GM21723 (cell line): ENCODE data around the gene POLDIP3.
"Not testable (repeated sequence)": the region's sequence is repeated elsewhere in the genome, so short reads cannot be mapped to it uniquely, and the experiment has no call there.

Experiments used
- ATAC-seq: cut with Tn5 transposase; IDR thresholded peaks from one replicate; pipeline ENCODE4 v1.9.1; 2021; ENCODE audit warnings: mild to moderate bottlenecking, moderate library complexity; ENCODE audit not compliant: unreplicated experiment

Gene POLDIP3

DNA sequence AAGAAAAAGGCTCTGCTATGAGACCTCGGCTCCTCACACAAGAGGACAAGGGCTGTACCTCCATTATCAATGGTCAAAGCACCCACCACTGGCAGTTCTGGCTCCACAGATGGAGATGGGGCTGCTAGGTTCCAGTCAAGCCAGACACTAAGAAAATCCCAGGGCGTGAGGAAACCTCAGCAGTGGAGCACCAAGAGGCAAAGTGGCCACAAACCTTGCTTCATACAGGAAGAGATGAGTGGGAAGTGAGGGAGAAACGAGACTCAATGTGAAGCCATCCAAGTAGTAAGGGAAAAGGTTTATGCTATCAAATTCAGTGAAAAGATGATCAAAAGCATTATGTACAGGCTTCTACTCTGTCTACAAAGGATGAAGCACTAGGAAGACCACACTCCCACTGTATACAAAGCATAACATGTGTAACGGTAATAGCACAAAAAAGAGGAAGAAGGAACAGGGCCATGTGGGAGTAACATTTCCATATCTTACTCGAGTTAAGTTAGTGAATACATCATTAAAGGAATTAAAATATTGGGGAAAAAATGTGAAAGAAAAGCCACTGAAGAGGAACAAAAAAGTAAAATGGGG lies 27.0 kb downstream of the POLDIP3 start:
- ATAC-seq = no peak

- ATAC-seq = no peak
Observed at GRCh38 chr22:42586381-42586780, 28.3 kb downstream of the POLDIP3 start.

DNA sequence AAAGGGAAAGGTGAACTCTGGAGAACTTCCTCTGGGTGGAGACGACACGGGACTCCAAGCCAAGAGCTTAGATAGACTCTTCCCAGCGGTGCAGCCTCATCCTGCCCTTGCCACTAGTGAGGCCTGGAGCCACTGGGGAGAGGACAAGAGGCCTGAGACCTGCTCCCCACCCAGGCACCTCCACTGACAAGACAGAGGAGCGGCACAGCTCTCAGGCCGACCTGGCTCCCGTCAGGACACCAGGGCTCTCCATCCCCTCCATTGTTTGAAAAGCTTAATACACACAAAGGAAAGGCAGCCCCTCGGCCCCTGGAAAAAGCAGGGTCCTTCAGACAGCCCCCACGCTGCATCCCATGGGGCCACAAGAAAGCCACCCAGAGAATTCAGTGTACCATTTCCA lies 29.6 kb downstream of the POLDIP3 start:
- no peak for ATAC-seq

- ATAC-seq = no peak
Observed at GRCh38 chr22:42584364-42584940, 30.2 kb downstream of the POLDIP3 start.

GRCh38 chr22:42582987-42583386 lies 31.7 kb downstream of the POLDIP3 start:
- ATAC-seq = no peak

- ATAC-seq = peak; percentile 65
Observed at GRCh38 chr22:42581762-42582716, 32.6 kb downstream of the POLDIP3 start.

DNA sequence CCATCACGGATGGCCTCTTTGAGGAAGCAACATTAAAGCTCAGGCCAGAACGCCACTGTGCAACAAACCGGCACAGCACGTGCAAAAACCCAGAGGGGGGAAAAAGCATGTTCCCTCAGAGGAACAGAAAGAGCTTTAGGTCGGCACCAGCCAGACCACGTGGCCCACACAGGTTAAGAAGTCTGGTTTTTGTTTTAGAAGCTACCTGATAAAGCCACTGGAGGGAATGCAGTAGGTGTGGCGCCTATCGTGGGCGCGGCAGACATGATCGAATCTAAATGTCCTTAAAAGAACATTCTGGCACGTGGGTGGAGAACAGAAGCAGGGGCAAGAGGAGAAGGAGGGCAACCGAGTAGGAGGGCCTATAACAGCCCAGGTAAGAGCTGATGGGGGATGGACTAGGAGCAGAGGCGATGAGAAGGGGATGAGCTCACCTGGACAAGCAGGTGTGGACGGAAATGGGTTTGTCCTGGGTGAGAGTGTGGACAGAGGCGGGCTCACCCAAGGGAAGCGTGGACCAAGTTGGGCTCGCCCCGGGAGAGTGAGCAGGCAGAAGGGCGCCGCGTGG lies 33.4 kb downstream of the POLDIP3 start:
- ATAC-seq = not testable (repeated sequence)

DNA sequence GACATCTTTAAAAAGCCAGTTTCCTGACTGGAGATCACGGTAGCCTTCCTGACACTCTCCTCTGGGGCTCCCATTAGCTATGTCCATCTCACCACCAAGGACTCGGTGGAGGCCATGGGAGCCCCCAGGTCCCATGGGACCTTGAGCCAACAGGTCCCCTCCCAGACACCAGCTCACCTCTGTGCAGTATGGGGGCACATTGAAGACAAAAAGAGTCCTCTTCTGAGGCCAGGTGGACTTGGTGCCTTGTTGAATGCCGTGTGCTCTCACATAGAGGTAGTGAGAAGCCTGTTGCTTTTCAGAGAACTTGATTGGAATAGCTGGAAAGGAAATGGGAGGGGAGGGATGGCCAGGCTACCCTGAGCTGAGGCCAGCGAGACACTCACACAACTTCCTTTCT lies 34.6 kb downstream of the POLDIP3 start:
- not testable (repeated sequence) for ATAC-seq

- no peak for ATAC-seq
Observed at GRCh38 chr22:42577623-42578240, 37.0 kb downstream of the POLDIP3 start.

DNA sequence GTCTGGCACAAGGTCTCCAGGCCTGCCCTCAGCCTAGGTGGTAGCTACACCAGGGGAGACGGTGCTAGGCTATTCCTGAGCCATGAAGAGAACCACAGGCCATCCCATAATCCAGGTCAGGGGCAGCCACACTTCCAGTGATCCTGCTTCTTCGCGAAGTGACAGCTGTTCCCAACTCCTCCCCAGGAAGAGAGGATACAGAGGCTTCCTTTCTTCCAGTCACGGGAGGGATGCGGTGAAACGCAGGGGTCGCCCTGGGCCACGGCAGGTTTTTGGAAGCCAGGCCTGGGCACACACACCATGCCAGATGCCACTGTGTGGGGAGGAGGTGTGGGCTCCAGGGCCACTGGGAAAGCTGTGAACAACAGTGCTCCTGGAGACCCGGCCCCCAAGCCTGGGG lies 37.5 kb downstream of the POLDIP3 start:
- not testable (repeated sequence) for ATAC-seq

- not testable (repeated sequence) for ATAC-seq
Observed at GRCh38 chr22:42575996-42576574, 38.6 kb downstream of the POLDIP3 start.

DNA sequence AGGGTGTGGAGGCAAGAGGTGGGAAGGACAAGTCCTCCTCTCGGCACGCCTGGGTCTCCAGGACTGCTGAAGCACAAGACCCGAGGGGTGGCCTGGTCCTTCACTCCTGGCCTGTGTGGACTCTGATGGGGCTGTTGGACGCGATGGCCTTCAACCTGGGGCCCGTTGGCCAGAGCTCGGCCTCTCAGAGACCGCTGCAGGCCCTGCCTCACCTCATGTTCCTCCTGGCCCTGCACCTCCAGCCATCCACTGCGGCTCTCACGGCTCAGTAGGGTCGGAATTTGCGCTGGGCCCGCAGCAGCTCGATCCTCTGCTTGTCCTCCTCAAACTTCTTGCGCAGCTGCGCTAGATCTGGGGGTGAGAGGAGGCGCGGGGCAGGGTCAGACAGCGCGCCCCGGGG lies 40.2 kb downstream of the POLDIP3 start:
- not testable (repeated sequence) for ATAC-seq

DNA sequence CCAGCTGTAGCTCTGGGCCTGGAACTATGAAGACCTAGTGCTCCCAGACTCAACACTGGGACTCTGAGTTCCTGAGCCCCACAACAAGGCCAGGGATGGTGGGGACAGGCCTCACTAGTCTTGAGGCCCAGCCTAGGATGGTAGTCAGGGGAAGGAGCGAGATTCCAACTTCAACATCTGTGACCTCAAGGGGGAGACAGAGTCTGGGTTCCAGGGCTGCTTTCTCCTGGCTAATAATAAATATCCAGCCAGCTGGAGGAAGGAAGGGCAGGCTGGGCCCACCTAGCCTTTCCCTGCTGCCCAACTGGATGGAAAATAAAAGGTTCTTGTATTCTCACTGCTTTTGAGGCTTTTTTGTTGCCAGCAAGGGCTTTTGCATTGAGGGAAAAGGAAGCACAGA lies 40.6 kb downstream of the POLDIP3 start:
- ATAC-seq = not testable (repeated sequence)

GRCh38 chr22:42571068-42571467 lies 43.6 kb downstream of the POLDIP3 start:
- not testable (repeated sequence) for ATAC-seq

- ATAC-seq = not testable (repeated sequence)
Observed at GRCh38 chr22:42570580-42570979, 44.1 kb downstream of the POLDIP3 start.

- ATAC-seq = not testable (repeated sequence)
Observed at GRCh38 chr22:42567950-42568349, 46.7 kb downstream of the POLDIP3 start.

DNA sequence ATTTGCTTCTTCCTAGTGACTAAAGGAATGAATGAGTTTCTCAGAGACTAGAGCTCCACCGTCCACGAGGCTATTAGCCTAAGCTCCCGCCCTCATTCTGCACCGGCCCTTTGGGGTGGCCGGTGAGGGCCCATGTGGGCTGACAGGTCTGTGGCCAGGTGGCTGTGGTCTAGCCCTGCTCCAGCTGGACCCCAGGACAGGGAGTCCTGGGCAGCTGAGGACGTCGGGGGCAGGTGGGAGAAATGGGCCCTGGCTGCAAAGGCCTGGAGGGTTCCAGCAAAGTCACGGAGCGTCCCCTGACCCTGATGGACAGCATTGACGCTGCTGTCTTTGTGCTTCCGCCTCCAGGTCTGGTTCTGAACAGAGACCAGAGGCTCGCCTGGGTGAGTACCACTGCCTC lies 48.7 kb downstream of the POLDIP3 start:
- no peak for ATAC-seq

GRCh38 chr22:42564699-42565098 lies 50.0 kb downstream of the POLDIP3 start:
- ATAC-seq = no peak

GRCh38 chr22:42563943-42564342 lies 50.7 kb downstream of the POLDIP3 start:
- ATAC-seq = not testable (repeated sequence)

DNA sequence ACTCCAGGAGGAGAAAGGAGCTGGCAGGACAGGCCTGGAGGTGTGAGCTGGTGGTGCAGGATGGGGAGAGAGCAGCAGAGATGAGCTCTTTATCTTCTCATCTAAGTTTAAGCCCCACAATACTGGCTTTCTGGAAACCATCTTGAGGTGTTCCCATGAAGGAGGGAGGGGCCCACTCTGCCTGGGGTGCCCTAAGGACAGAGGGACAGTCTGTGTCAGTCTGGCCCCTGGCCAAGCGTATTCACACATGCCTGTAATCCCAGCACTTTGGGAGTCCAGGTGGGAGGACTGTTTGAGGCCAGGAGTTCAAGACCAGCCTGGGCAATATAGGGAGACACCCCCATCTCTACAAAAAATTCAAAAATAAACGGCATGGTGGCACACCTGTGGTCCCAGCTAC lies 52.0 kb downstream of the POLDIP3 start:
- ATAC-seq = no peak

DNA sequence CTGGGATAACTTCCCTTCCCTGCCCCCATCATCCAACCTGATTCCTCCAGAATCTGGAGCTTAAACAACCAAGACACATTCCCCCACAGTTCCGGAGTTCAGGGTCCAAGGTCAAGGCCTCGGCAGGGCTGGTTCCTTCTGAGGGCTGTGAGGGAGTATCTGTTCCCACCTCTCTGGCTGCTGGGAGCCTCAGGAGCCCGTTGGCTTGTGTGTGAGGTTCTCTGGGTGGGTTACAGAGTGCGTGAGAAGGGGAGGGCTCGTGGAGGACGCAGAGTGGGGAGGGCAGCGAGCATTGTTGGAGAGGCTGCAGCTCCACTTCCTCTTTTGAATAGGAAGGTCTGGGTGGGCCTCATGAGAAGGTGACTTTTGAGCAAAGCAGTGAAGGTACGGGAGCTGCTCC lies 52.4 kb downstream of the POLDIP3 start:
- ATAC-seq = no peak
